Measurements from ENCODE around the gene KCNC3.

The KCNC3 gene

GRCh38 chr19:50276370-50277063, 52.7 kb downstream of the KCNC3 start:
- no peak for DNase-seq (ENCODE audit: low read depth)

GRCh38 chr19:50275577-50276368, 53.4 kb downstream of the KCNC3 start:
- no peak for DNase-seq (ENCODE audit: low read depth)

GRCh38 chr19:50273821-50274220, 55.4 kb downstream of the KCNC3 start:
- no peak for DNase-seq (ENCODE audit: low read depth)

GRCh38 chr19:50272263-50272897, 56.8 kb downstream of the KCNC3 start:
- DNase-seq (ENCODE audit: low read depth): no peak

GRCh38 chr19:50269653-50270052, 59.5 kb downstream of the KCNC3 start:
- no peak for DNase-seq (ENCODE audit: low read depth)

- no peak for DNase-seq (ENCODE audit: low read depth)
These were observed 60.7 kb downstream of the KCNC3 start for GRCh38 chr19:50268501-50268900.

- no peak for DNase-seq (ENCODE audit: low read depth)
These were observed 61.1 kb downstream of the KCNC3 start for GRCh38 chr19:50268041-50268440.

- DNase-seq (ENCODE audit: low read depth): no peak
These were observed 62.3 kb downstream of the KCNC3 start for GRCh38 chr19:50266896-50267295.

- no peak for DNase-seq (ENCODE audit: low read depth)
These were observed 63.1 kb downstream of the KCNC3 start for GRCh38 chr19:50266041-50266440.

GRCh38 chr19:50264483-50265186, 64.5 kb downstream of the KCNC3 start:
- no peak for DNase-seq (ENCODE audit: low read depth)

- DNase-seq (ENCODE audit: low read depth): no peak
These were observed 66.0 kb downstream of the KCNC3 start for GRCh38 chr19:50263176-50263575.
